HG02981 (cell line): ENCODE measurements around the gene IL6R.
"Not testable (repeated sequence)": the region's sequence is repeated elsewhere in the genome, so short reads cannot be mapped to it uniquely, and the experiment has no call there.

Experiments used
- ATAC-seq: cut with Tn5 transposase; IDR thresholded peaks from one replicate; pipeline ENCODE4 v1.9.1; 2021; ENCODE audit warnings: mild to moderate bottlenecking, moderate library complexity; ENCODE audit not compliant: unreplicated experiment

The IL6R gene

DNA sequence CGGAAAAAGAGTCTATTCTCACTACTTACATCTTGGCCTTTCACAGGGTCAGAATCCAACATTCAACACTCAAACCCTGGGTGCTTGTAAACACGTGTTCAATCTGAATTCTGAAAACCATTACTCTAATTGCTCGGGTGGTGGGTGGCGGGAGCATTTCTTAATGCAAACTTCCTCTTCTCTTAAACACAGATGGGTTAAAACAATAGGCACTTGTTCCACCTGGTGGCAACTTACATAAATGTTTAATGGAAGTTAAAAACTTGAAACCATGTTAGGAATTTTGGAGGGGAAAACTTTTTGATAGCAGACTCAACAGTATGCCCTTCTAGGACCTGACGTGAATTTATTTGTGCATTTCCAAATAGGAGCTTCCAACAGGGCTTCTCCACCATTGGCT lies 73.5 kb downstream of the IL6R start:
- ATAC-seq = no peak

DNA sequence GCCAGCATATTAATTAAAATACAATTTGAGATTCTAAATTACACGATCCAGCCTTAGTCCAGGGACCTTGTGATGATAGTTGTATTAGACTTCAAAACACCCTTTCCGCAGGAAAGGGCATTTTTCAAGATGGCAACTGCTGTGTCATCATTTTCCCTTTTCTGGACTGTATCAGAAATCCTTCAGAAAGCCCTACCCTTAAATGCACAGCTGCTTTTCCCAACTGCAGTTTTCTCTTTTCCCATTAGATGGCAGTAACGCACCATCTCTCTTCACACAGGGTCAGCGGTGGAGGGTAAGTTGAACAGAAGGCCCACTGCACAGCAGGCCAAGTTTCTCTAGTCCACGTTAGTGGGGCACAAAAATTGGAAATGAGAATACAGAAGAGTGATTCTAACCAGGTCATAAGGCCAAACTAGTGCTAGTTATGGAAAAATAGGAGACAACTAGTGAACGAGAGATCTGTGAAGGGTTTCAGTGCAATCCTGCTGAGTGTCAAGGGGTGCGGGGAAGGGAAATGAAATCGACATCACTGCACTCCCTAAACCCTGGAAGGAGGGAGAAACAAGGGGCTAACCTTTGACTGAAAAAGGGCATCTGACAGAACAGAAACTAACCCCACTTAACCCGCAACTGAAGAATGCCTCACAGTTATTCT lies 74.8 kb downstream of the IL6R start:
- ATAC-seq = no peak

DNA sequence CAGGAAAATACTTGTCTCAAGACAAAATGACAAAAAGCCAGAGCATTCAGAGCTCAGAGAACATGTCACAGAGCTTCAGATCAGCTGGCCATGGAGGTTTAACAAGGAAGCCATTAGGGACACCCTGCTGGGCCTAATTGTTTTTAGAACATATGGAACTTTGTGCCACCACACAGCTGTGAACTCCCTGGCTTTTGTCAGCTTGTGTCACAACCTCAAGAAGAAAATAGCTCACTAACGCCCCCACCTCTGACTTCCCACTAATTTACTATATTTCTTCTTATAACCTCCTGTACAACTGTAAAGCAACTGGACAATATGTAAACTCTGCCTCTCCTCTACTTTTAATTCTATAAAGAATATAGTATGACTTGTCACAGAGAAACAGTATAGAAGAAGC lies 75.9 kb downstream of the IL6R start:
- no peak for ATAC-seq

DNA sequence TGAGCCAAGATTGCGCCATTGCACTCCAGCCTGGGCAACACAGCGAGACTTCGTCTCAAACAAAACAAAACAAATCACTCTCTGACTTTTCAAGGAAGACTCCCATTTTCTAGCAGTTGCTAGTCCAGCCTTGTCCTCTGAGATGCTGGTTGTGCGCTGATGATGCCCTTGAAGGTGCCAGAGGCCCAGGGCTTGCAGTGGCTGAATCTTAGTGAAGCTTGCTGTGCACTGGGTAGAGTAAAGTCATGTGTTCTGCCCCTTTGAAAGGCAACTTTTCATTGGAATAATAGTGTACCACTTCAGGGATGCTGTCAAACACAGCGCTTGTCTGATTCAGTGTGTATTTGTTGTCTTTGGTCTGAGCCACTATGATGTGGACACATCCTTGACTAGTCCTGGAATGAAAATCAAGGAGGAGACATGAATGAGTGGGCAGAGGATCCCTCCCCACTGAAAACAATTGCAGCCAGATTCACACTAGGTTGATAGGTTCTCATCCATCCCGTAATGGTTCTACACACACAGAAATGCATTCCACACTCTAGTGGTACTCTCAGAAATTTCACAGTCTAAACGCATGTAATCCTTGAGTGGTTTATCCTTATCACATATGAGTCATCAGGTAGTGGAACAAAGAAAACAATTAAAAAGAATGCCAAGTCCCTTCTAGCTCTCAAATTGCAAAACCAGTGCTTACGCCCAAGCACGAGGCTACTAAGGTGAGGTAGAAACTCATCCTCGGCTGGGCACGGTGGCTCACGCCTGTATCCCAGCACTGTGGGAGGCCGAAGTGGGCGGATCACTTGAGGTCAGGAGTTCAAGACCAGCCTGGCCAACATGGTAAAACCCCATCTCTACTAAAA lies 79.0 kb downstream of the IL6R start:
- ATAC-seq = no peak

DNA sequence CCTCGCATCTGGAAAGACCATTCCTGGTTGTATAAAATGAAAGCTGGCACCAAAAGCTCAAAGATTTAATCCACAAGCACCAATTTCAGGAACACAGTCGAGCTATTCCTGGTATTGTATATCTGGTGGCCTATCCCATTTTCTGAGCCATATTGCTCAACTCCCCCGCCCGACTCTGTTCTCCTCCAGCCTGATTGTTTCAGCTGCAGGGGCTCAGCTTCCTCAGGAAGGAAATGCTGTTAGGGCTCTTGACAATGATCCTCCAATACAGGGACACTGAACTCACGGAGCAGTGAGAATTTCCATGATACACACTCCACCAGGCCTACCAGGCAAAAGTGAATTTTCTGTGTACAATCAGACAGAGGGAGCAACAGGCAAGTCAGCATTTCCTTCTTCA lies 80.0 kb downstream of the IL6R start:
- ATAC-seq = no peak

DNA sequence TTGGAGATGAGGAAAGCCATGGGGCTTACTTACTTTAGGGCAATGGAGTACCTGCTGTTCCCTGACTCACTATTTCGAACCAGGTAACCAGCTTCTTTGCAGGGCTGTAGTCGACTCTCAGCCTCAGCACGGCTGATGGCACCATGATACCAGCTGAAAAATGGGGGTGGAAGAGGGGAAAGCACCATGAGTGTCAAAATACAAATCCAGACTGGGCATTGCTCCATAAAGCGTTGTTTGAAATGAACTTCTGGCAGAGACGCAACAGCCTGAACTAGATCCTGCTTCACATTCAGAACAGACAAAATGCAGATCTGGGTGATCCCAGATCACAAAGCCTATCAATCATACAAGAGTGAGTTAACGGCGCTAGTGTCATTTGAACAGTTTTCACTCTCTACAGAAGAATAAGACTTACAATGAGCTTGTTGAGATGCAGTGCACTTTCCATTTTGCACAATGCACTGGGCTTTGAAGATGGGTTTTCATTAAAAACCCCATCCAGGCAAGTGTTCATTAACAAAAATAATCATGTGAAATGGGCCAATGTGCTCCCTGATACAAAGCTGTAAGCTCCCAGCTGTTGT lies 80.9 kb downstream of the IL6R start:
- no peak for ATAC-seq

DNA sequence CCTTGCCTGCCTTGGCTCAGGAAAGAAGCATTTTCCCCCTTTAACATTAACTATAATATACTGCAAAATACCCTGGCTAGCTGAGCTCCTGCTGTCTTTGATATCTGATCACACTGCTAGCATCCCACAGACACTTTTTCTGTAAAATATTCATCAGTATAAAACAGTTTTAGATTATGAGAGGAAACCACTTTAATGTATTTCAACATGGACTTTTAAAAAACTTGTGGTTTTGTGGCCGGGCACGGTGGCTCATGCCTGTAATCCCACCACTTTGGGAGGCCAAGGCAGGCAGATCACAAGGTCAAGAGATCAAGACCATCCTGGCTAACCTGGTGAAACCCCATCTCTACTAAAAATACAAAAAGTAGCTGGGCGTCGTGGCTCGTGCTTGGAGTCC lies 81.6 kb downstream of the IL6R start:
- ATAC-seq = not testable (repeated sequence)

DNA sequence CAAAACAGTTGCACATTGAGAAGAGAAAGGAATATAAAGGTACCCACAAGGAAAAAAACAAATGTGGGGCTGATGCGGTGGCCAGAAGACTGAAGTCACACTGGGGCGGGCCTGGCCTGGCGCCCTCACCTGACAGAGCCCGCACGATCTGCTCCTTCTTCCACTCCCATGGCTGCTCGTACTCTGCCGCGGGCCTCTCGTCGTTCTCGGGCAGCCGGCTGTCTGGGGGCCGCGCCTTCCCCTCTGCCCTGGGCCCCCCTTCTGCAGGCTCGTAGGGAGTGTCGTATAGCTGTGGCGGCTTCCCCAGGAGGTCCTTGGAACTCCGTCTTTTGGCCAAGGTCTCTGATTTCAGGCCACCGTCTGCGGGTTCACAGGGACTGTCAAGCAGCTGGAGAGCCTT lies 83.8 kb downstream of the IL6R start:
- no peak for ATAC-seq

DNA sequence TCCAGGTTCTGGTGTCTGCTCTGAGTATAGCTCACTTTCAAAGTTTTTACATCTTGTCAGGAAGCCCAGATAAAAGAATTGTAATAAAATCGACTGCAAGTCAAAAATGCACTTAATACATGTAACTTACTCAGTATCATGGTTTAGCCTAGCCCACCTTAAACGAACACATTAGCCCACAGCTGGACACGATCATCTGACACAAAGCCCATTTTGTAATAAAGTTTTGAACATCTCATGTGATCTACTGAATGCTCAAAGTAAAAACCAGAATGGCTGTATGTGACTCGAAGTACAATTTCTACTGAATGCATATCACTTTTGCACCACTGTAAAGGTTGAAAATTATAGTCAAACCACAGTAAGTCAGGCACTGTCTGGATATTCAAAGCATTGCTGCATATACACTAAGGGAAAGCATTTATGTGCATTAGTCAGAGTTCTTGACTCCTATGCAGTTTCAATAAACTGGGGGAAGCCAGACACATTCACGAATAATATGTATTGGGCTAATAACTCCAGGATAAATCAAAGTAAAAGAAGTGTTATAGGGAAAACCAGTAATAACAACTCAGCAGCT lies 84.6 kb downstream of the IL6R start:
- ATAC-seq = no peak

DNA sequence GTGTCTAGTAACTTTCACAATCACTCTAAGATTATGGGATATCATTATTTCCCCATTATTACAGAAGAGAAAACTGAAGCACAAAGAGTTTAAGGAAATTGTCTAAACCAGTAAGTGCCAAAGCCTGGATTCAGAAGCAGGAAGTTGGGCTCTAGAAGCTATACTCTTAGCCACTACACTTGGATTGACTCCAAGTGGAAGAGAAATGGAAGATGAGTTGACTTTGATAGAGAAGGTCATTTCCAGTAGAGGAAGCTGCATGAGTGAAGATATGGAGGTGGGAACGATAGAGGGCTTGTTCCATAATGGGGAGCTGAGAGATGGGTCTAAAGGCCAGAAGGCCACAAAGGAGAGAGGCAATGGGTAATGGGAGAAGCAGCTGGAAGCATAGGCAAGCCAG lies 85.2 kb downstream of the IL6R start:
- no peak for ATAC-seq

DNA sequence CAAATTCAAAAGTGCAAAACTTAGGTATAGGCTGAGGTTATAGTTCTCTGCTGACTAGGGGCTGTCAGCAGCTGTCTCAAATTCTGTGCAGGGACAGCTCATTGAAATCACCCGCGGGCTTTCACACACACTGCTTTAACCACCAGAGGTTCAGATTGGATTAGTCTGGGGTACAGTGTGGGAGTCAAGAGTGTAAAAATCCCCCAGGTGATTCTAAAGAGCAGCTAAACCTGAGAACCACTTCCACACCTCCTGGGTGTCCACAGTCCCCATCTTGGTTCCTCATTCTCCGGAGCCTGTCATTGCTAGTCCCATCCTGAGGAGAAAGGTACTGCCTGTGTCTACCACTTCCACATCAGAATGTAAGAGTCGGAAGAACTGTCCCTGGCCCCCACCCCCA lies 87.0 kb downstream of the IL6R start:
- no peak for ATAC-seq

DNA sequence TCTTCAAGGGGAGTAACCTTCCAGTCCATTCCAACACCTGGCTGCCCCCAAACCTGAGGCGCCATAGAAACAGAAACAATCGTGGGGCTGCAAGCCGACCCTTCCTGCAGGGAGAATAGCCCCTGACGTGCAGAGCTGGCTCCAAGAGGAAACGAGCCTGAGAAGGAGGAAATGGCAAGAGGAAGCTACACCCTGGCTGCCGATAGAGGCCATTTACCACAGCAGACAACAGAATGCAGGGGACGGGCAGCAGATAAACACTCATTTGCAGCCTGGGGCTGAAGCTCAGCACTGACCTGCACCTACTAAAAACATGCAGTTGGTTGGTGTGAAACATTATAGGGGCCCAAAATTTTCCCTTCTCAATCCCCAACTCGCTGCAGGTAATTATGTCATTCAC lies 88.1 kb downstream of the IL6R start:
- no peak for ATAC-seq

DNA sequence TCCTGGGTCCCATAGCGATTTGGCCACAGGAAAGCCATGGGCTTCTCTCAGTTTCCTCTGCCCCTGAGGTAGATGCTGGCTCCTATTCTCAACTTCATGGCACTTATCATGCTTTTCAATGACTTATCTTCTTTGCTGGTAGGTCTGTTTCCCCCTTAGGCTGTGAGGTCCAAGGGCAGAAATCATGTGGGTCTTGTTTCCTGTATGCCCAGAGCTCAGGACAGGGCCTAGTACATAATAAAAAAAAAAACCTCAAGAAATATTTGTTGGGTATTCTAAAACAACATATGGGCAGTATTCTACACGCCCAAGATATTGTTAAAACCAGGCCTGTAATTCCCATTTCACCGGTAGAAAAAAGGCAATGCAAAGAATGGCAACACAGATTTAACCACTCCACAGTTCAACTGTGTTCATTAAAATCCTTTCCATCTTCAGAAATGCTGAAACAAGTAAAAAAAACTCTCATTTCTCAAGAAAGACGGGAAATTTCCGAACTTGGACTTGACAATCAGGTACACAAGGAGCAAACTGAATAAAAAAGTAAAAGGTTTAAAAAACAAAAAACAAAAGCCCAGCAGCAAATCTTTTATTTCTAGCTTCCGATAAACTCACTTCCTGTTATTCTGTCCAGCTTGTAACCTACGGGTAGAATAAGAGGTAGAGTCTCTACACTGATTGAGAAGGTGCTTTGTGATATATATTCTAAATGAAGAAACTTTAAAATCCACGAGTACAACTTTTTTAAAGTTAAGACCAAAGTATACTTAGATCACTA lies 90.5 kb downstream of the IL6R start:
- no peak for ATAC-seq

DNA sequence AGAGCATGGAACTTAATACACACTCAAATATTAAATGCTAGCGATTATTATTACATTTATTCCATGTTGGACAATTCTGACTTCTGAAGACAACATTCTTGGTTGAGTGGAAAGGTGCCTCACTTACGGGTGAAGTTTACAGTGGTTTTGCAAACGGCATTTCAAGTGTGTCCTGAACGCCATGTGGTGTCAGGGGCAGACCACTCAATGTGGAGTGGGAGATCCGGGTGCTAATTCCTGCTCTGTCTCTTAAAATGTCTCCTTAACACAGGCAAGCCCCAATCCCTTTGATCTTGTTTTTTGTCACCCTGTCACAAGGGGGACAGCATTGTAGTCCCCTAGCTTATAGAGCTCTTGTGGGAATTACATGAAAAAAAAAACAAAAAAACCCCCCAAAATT lies 91.2 kb downstream of the IL6R start:
- no peak for ATAC-seq

DNA sequence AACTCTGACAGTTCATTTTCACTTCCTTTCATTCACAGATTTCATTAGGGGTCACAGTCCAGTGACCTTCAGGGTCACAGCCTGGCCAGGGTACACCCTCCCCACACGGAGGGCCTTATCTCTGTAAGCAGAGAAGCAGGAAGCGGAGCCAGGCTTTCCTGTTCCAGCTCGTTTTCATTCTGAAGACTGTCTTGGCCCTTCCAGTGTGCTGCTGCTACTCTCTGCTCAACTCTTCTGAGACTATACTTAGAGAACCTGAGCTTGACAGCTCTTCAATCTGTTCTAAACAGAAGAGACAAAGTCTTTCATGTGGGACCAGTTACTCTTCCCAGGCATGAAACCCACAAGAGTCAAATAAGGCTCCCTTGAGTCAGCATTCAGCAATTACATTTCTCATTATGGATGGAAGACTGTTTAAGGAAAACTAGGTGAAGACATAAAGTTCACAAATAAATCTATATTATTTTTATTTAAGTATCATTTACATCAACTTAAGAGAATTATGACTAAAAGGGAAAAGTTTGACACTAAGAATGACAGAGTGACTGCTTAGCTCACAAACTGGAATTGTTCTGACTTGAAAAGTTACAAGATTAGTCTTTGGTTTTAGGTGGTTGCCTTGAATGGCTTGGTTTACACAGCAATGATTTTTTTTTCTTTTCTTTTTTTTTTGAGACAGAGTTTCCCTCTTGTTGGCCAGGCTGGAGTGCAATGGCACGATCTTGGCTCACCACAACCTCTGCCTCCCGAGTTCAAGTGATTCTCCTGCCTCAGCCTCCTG lies 92.1 kb downstream of the IL6R start:
- ATAC-seq = no peak

DNA sequence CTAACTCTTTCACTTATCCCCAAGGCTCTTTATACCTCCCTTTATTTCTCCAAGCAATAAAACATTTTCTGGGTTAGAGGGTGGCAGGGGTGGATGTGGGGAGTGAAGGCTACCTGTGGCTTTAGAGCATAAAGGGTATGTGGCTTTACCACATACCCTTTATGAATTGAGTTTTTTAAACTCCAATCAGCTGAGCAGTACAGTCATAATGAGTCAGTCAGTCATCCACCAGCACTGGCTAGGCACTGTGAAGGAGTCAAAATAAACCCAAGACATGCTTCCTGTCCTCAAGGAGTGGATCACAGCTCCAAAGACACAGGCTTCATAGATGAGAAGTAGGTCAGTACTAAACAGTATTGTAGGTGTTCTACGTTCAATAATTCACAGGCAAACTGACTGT lies 94.3 kb downstream of the IL6R start:
- ATAC-seq = no peak

DNA sequence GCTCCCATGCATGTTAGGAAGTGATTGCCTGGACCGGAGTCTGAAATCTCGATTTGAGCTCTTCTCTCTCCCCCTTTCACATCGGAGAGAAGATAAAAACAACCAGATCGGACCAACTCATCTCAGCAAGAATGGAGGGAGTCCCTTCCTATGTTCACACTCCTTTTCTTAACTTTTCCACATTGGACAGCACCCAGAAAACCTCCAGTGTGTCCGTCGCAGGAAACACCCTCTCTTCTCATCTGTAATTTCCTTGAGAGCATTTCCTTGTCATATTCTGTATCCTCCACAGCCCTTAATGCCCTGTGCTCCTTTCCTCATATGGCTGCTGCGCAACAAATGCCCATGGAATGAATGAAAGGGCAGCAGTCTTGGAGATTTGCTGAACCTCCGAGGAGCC lies 95.4 kb downstream of the IL6R start:
- ATAC-seq = no peak

DNA sequence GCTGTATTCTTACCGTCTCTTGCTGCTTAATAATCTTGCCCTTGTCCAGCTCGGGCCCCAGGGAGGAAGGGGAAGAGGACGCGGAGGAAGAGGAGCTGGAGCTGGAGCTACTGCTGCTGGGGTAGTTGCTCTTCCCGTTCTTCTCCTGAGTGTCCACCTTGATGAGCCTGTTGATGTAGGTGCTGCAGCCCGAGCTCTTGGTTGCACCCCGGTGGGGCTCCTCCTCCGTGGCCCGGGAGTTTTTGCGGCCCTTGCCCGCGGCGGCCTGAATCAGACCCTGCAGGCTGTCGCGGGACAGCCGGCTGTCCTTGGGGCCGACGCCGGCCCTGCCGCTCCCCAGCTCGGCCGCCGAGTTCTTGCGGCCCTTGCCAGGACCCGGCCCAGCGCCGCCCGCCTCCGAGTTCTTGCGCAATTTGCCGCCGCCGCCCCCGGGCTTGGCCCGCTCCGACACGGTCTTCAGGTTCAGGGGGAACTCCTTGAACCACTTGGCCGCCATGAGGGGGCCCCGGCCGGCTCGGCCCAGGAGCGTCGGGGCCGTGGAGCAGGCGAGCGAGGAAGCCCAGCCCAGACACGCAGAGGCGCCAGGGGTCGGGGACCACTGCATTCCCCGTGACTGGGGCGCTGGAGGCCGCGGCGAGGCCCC lies 96.4 kb downstream of the IL6R start:
- ATAC-seq = no peak

DNA sequence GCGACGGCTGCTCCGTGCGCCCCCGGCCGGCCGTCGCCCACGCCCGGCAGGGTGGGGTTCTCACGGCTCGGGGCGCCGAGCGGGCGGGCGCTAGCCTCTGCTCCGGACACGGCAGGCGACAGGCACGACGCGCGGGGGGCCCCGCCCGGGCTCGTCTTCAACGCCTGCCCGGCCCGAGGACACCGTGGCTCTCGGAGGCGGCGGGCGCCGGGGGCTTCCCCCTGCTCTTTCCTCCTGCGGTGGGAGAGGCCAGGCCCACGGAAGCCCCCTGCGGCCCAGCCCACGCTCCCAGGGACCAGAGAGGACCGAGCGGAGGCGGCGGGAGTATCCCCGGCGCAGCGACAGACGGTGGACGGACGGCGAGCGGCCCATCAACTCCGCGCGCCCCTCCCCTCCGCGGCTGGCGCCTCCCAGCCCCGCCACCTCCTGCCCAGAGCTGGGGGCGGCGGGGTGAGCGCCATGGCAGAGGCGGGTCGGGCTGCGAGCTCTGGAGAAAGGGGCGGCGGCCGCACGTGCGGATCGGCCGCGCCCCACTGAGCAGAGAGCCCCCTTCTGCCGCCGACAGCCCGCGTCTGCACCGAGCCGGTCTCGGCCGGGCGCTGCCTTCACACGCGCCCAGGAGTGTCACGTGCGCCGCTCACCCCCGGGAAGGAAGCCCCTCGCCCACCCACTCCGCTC lies 97.1 kb downstream of the IL6R start, which contains the start of the genes SHE and TDRD10:
Gene SHE (minus strand): TSS at position 347 of the 678 bp plus-strand sequence. CDS start 386 bp downstream, outside the sequence.
Gene TDRD10 (plus strand): TSS at position 154 of the 678 bp plus-strand sequence. CDS start 4,685 bp downstream, outside the sequence.
- no peak for ATAC-seq
